Measurements from ENCODE around the gene LRRC56.

DNA sequence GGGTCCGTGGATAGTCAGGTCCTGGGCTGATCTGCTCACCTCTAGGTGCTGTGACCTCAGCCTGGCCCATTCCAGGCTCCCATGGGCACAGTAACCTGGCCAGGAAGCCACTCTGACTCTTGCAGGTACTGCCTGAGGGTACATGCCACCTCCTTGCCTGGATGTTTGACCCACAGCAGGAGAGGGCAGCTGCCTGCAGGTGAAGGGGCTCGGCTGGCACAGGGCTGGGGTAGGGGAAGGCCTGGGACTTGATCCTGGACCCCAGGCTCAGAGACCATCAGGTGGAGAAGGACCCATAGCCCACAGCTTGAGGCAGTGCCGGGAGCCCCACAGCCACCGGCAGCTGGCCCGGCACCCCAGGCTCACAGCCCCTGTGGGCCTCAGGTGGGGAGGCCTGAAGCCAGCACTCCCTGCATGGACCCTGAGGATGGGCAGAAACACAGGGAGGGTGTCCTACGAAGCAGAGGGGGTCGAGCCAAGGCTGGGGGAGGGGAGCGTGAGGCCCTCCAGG is 2.7 kb downstream of the LRRC56 start:
- TF ChIP-seq, protein P1, sequence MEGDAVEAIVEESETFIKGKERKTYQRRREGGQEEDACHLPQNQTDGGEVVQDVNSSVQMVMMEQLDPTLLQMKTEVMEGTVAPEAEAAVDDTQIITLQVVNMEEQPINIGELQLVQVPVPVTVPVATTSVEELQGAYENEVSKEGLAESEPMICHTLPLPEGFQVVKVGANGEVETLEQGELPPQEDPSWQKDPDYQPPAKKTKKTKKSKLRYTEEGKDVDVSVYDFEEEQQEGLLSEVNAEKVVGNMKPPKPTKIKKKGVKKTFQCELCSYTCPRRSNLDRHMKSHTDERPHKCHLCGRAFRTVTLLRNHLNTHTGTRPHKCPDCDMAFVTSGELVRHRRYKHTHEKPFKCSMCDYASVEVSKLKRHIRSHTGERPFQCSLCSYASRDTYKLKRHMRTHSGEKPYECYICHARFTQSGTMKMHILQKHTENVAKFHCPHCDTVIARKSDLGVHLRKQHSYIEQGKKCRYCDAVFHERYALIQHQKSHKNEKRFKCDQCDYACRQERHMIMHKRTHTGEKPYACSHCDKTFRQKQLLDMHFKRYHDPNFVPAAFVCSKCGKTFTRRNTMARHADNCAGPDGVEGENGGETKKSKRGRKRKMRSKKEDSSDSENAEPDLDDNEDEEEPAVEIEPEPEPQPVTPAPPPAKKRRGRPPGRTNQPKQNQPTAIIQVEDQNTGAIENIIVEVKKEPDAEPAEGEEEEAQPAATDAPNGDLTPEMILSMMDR (IDR thresholded peaks at IDR 0.05) = no peak
- no peak for TF ChIP-seq POLR2A (IDR thresholded peaks at IDR 0.05)
